Measurements from ENCODE around the gene DNM1L. TPM values are rescaled to one million over a fixed set of nuclear protein-coding genes. Genes with fewer than 3 reads are reported as not detected.

Gene DNM1L
- total and polyA plus RNA-seq, 8 donors = 17.7 to 157 (median 36.7) TPM

DNA sequence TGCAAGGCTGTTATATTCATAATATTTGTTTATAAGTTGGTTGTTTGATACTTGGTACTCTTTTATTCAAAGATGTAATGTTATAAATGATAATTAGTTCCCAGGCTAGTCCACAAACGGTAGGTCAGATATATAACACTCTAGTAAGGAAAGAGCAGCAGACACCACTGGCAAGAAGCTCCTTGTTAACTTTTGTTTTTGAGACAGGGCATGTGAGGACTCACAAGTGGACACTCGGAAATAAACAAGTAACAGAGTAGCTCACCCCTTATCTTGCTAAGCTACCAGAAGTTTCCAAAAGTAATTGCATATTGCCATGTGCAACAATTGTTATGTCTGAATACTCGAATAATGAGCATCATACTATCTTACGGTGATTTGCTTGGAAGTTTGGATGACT lies 115.2 kb downstream of the DNM1L start:
- no peak for TF ChIP-seq POLR2A (IDR thresholded peaks at IDR 0.05)
- TF ChIP-seq, protein P1, sequence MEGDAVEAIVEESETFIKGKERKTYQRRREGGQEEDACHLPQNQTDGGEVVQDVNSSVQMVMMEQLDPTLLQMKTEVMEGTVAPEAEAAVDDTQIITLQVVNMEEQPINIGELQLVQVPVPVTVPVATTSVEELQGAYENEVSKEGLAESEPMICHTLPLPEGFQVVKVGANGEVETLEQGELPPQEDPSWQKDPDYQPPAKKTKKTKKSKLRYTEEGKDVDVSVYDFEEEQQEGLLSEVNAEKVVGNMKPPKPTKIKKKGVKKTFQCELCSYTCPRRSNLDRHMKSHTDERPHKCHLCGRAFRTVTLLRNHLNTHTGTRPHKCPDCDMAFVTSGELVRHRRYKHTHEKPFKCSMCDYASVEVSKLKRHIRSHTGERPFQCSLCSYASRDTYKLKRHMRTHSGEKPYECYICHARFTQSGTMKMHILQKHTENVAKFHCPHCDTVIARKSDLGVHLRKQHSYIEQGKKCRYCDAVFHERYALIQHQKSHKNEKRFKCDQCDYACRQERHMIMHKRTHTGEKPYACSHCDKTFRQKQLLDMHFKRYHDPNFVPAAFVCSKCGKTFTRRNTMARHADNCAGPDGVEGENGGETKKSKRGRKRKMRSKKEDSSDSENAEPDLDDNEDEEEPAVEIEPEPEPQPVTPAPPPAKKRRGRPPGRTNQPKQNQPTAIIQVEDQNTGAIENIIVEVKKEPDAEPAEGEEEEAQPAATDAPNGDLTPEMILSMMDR (IDR thresholded peaks at IDR 0.05) = no peak
- TF ChIP-seq POLR2AphosphoS5 (IDR thresholded peaks at IDR 0.05) = no peak
- TF ChIP-seq EP300 (IDR thresholded peaks at IDR 0.05) = no peak
- Histone ChIP-seq H3K9me3 (no peaks in the 10 kb centered on the region), H3K27ac (no peak overlapping the region), H3K4me1 (no peaks in the 10 kb centered on the region), H3K36me3 (peaks cover 0 to 51% (median 35%) of the 10 kb centered on the region in 4 donors), H3K27me3 (no peaks in the 10 kb centered on the region), H3K4me3 (no peak overlapping the region)
- 62 to 85% (median 80%) methylated on average over 4 of the region's 4 CpGs for WGBS, 5 donors
- intact Hi-C loops (cut with DNase I; ENCODE audit: low total_unique reads) = no loop called here
- DNase-seq = no peak

Small RNAs within 50 kb of the gene (small RNA-seq; reads per million reads assigned to genes)
- 0 reads per million in 4 donors for gene RF00019

Other genes with a start within 250 kb of the DNM1L start
- gene YARS2, start 76.6 kb downstream of the DNM1L start, total RNA-seq = 10 to 100 TPM in 3 of 5 donors, under 1 TPM in 2; 0.58 to 22.6 (median 10.7) TPM
- gene YARS2, start 76.6 kb downstream of the DNM1L start, polyA plus RNA-seq = 10 to 100 TPM in 2 of 3 donors, 1 to 10 TPM in 1; 8.6 to 17.9 (median 13.4) TPM
- gene PKP2, start 217.5 kb downstream of the DNM1L start, total RNA-seq = 10 to 100 TPM; 34.4 to 85.8 (median 49.8) TPM
- gene PKP2, start 217.5 kb downstream of the DNM1L start, polyA plus RNA-seq = 10 to 100 TPM in 2 of 3 donors, 1 to 10 TPM in 1; 5.8 to 16.0 (median 10.2) TPM